IPS DF 6.9 (cell line): Measurements from ENCODE around the gene CNPY1.

Source experiments
- DNase-seq: peaks from one replicate; pipeline ENCODE4 v3.0.0-alpha.2; 2013; ENCODE audit warnings: low read depth, low spot score
- H3K27ac ChIP-seq: one replicate; pipeline ENCODE4 v1.5.1; 2013; ENCODE audit warnings: low read length, control low read depth
- H3K27me3 ChIP-seq: 2 replicates; pipeline ENCODE4 v1.6.1; 2013; ENCODE audit warnings: mild to moderate bottlenecking, low read length; ENCODE audit not compliant: control insufficient read depth, insufficient read depth
- H3K36me3 ChIP-seq: 2 replicates; pipeline ENCODE4 v1.6.1; 2013; ENCODE audit warnings: low read length; ENCODE audit not compliant: control insufficient read depth, insufficient read depth
- H3K4me1 ChIP-seq: 2 replicates; pipeline ENCODE4 v1.6.1; 2013; ENCODE audit warnings: low read length; ENCODE audit not compliant: control insufficient read depth, insufficient read depth
- H3K4me3 ChIP-seq: 2 replicates; pipeline ENCODE4 v1.5.1; 2013; ENCODE audit warnings: mild to moderate bottlenecking, low read length
- H3K9me3 ChIP-seq: 2 replicates; pipeline ENCODE4 v1.6.1; 2013; ENCODE audit warnings: low read length, inconsistent platforms; ENCODE audit not compliant: control insufficient read depth, insufficient read depth
- WGBS: extraction: QIAGEN DNeasy Blood & Tissue Kit; methylation state at CpG from one replicate; pipeline ENCODE4 v1.1.7; 2013; ENCODE audit warnings: mixed read lengths, missing lambda C conversion rate; ENCODE audit not compliant: insufficient read length, insufficient coverage; 5-methylcytosine and 5-hydroxymethylcytosine counted together

CNPY1 gene

GRCh38 chr7:155559519-155560108, 13.3 kb upstream of the CNPY1 start:
- Histone ChIP-seq H3K4me3 (no peak overlapping the region), H3K4me1 (no peaks in the 10 kb centered on the region), H3K9me3 (no peaks in the 10 kb centered on the region), H3K27ac (no peak overlapping the region), H3K36me3 (no peaks in the 10 kb centered on the region; the same call in 1 of the 2 replicates), H3K27me3 (no peaks in the 10 kb centered on the region)
- no CpG with 5 or more reads among the region's 13 CpGs for WGBS
- no peak for DNase-seq

- Histone ChIP-seq H3K27ac (no peak overlapping the region), H3K36me3 (no peaks in the 10 kb centered on the region; the same call in 1 of the 2 replicates), H3K27me3 (no peaks in the 10 kb centered on the region), H3K4me3 (no peak overlapping the region), H3K4me1 (no peaks in the 10 kb centered on the region), H3K9me3 (no peaks in the 10 kb centered on the region)
- no peak for DNase-seq
- WGBS: no CpG with 5 or more reads among the region's 13 CpGs
These were observed 12.6 kb upstream of the CNPY1 start for GRCh38 chr7:155558961-155559360.

- Histone ChIP-seq H3K4me1 (no peaks in the 10 kb centered on the region), H3K4me3 (no peak overlapping the region), H3K9me3 (no peaks in the 10 kb centered on the region), H3K27ac (no peak overlapping the region), H3K27me3 (no peaks in the 10 kb centered on the region), H3K36me3 (no peaks in the 10 kb centered on the region; the same call in 1 of the 2 replicates)
- DNase-seq: no peak
- WGBS: no CpG with 5 or more reads among the region's 8 CpGs
These were observed 12.0 kb upstream of the CNPY1 start for GRCh38 chr7:155558351-155558750.

- Histone ChIP-seq H3K4me1 (no peaks in the 10 kb centered on the region), H3K27me3 (no peaks in the 10 kb centered on the region), H3K4me3 (no peak overlapping the region), H3K9me3 (no peaks in the 10 kb centered on the region), H3K36me3 (no peaks in the 10 kb centered on the region; the same call in 1 of the 2 replicates), H3K27ac (no peak overlapping the region)
- DNase-seq: no peak
- no CpG with 5 or more reads among the region's 10 CpGs for WGBS
These were observed 11.4 kb upstream of the CNPY1 start for GRCh38 chr7:155557778-155558177.

- no peaks in the 10 kb centered on the region for H3K4me1 ChIP-seq
- DNase-seq: no peak
- no peak overlapping the region for H3K27ac ChIP-seq
- H3K4me3 ChIP-seq: no peak overlapping the region
- H3K9me3 ChIP-seq: no peaks in the 10 kb centered on the region
- no CpG with 5 or more reads among the region's 9 CpGs for WGBS
- H3K27me3 ChIP-seq: no peaks in the 10 kb centered on the region
- H3K36me3 ChIP-seq: no peaks in the 10 kb centered on the region; the same call in 1 of the 2 replicates
These were observed 10.4 kb upstream of the CNPY1 start for GRCh38 chr7:155556763-155557162.

- H3K27me3 ChIP-seq: no peaks in the 10 kb centered on the region
These were observed 8.8 kb upstream of the CNPY1 start for GRCh38 chr7:155555116-155555695.

GRCh38 chr7:155553871-155554270, 7.5 kb upstream of the CNPY1 start:
- no CpG with 5 or more reads among the region's 3 CpGs for WGBS
- no peaks in the 10 kb centered on the region for H3K36me3 ChIP-seq
- DNase-seq: no peak
- no peak overlapping the region for H3K4me3 ChIP-seq
- no peaks in the 10 kb centered on the region for H3K27me3 ChIP-seq
- H3K27ac ChIP-seq: no peak overlapping the region
- H3K9me3 ChIP-seq: no peaks in the 10 kb centered on the region
- no peaks in the 10 kb centered on the region for H3K4me1 ChIP-seq

More at GRCh38 chr7:155555116-155555695, 8.8 kb upstream of the CNPY1 start:
- H3K4me3 ChIP-seq: no peak overlapping the region
- no peak for DNase-seq
- no peaks in the 10 kb centered on the region for H3K9me3 ChIP-seq
- no peak overlapping the region for H3K27ac ChIP-seq
- H3K4me1 ChIP-seq: no peaks in the 10 kb centered on the region
- H3K36me3 ChIP-seq: no peaks in the 10 kb centered on the region; the same call in 1 of the 2 replicates
- no CpG with 5 or more reads among the region's 33 CpGs for WGBS

- Histone ChIP-seq H3K27me3 (no peaks in the 10 kb centered on the region), H3K9me3 (no peaks in the 10 kb centered on the region), H3K36me3 (no peaks in the 10 kb centered on the region), H3K27ac (no peak overlapping the region), H3K4me3 (no peak overlapping the region), H3K4me1 (no peaks in the 10 kb centered on the region)
- no CpG with 5 or more reads among the region's 15 CpGs for WGBS
- no peak for DNase-seq
These were observed 5.6 kb upstream of the CNPY1 start for GRCh38 chr7:155551785-155552611.

GRCh38 chr7:155550916-155551315, 4.6 kb upstream of the CNPY1 start:
- no peaks in the 10 kb centered on the region for H3K4me1 ChIP-seq
- WGBS: no CpG with 5 or more reads among the region's 12 CpGs
- no peak for DNase-seq
- H3K27me3 ChIP-seq: no peaks in the 10 kb centered on the region
- H3K36me3 ChIP-seq: no peaks in the 10 kb centered on the region
- no peaks in the 10 kb centered on the region for H3K9me3 ChIP-seq
- H3K27ac ChIP-seq: no peak overlapping the region
- H3K4me3 ChIP-seq: no peak overlapping the region

GRCh38 chr7:155549226-155549625, 2.9 kb upstream of the CNPY1 start:
- Histone ChIP-seq H3K4me3 (no peak overlapping the region), H3K27me3 (no peaks in the 10 kb centered on the region), H3K4me1 (no peaks in the 10 kb centered on the region), H3K27ac (no peak overlapping the region), H3K9me3 (no peaks in the 10 kb centered on the region), H3K36me3 (no peaks in the 10 kb centered on the region)
- DNase-seq: no peak
- no CpG with 5 or more reads among the region's 10 CpGs for WGBS
